Measurements from ENCODE around the gene IRF6.
A peak's percentile ranks its signal among the peaks of the same experiment; 100 is the strongest.
"Not testable (repeated sequence)": the region's sequence is repeated elsewhere in the genome, so short reads cannot be mapped to it uniquely, and the experiment has no call there.

The IRF6 gene

DNA sequence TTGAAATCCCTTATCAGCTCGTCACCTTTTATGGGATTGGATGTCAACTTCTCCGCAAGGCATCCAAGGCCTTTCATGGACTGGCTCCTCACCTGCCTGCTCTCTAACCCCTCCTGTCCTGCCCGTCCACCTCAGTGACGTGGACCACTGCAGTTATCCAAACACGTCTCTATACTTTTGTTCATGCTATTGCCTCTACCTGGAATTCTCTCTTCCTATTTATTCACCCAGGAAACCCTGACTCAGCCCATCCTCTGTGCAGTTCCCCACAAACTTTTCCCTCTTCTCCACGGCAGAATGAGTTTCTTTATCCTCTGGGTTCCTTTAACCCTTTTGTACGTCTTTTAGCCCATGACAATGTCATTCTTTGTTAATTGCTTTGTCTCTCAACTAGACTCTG, 16.8 kb upstream of the IRF6 start:
- no peak for DNase-seq

DNA sequence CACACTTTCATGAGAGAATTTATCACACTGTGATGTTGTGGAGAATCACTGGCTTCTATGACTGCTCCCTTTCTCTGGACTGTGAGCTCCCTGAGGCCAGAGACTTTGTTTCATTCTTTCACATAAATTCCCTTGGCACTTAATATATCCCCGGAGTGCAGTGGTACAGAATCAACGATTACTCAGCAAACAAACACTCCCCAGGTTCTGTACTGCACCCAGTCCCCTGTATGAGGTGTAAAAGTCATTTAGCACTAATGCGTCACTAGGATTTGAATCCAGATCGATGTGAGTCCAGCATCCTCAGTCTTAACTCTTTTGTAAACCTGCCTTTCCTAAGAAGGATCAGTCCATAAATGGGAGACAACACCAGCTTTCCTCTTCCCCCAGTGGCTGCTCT, 15.0 kb upstream of the IRF6 start:
- DNase-seq = no peak

DNA sequence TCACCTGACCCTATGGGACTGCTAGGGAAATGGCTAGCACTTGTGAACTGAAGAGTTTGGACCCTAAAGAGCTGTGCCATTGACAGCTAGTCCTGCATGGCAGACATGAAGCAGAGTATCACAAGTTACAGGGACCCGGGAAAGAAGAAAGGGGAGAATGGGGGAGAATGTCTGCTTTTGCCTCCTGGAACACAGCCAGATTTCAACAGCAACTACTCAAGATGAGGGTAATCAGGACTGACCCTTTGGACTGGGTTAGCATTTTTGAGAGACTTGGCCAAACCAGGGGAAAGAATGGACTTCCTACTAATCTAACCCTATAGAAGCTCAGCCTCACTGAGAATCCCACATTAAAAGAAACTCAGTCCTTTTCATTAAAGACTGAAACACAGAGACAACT, 13.1 kb upstream of the IRF6 start:
- DNase-seq = no peak

DNA sequence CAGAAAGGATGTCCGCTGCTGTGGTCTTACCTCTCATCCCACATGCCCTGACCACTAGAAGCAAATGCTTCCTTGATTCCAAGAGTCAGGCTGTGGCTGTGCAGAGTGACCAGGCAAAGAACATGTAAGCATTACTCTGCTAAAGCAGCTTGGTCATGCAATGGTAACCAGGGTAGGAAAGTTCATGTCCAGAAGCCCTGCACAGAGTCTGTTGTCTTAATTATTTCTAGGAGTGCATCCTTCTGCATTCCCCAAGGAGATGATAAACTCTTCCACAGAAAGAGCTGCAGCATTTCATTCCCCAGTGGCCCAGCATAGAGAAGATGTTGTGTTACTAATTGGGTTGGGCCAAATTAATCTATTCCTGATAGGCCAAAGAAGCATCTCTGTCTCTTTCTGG, 11.7 kb upstream of the IRF6 start:
- DNase-seq = no peak

DNA sequence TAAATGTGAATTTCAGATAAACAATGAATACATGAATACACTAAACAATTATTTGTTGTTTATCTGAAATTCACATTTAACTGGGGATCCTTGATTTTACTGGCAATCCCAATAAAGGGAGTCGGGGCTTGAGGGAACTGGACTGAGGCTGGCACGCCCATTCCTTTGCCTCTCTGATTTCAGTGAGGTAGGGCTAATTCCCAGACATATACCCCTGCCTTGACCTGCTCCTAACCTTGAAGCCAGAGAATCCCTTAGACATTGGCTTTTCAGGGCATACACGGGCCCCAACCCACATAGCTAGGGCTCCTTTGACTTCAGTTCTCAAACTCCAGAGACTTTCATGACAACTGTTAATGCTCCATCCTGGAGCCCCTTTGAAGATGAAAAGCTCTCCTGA, 11.0 kb upstream of the IRF6 start:
- DNase-seq = no peak

DNA sequence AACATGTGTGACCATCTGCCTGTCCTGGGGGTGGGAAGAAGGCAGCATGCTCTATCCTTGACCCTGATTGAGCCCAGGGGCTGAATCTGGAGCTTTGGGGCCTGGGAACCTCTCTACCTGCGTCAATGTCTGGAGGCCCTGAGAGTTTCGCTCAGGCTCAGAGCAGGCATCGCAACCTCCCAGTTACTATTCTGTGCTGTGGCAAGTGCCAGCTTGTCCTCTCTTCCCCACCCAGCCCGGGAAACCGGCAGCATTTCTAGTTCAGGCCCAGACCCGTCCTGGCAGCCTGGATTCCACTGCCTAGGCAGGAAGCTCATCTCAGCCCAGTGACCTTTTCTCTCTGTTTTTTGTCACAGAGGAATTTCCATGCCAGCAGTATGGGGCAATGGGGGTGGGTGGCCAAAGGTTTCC, 10.0 kb upstream of the IRF6 start:
- DNase-seq = peak; percentile 50

DNA sequence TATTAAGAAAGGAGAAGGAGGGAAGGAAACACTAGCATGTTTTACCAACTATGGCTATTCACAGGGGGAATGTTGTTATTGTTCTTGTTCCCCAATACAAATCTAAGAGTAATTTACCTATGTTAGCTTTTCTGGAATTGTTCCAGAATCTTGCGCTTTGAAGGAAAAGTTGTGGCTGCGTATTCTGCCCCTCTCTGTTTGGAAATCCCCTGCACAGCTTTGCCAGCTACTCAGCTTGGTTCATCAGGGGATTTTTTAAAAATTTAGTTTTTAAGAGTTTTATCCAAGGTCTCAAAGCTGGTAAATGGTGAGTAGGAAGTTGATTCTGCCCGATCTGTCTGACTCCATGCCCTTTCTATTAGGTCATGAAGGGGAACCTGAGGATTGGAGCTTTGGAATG, 9.5 kb upstream of the IRF6 start:
- DNase-seq = no peak

DNA sequence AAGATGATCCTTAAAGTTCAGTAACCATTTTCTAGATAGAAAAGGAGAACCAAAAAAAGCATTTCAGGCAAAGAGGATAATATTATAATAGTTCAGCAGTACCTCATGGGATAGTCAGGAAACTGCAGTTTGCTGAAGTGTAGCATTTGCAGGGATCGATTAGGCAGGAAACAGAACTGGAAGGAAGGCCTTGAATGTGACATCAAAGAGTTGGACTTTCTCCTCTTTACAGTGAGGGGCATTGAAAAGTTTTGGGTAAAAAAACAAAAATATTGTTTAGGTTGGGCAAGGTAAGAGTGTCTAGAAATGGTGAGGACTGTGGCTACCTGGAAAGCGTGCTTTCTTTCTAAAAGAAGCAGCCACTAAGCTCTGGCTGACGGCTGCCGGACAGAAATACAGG, 8.0 kb upstream of the IRF6 start:
- DNase-seq = no peak

DNA sequence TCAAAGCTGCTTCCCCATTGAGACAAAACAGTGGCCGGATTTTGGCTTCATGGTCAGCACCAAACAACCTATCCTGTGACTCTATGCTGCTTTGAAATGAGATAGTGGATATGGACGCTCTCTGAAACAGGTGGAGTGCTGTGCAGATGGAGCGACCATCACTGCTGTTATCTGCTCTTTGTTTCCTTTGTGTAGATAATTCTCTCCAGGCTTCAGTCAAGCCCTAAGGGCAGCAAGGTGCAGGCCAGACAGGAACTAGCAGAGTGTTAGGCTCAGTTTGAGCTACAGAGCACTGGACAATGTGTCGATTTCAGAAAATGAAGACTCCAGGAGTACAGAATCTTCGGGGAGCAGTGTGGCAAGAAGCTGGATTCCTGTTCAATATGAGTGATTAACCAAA, 4.8 kb upstream of the IRF6 start:
- no peak for DNase-seq

DNA sequence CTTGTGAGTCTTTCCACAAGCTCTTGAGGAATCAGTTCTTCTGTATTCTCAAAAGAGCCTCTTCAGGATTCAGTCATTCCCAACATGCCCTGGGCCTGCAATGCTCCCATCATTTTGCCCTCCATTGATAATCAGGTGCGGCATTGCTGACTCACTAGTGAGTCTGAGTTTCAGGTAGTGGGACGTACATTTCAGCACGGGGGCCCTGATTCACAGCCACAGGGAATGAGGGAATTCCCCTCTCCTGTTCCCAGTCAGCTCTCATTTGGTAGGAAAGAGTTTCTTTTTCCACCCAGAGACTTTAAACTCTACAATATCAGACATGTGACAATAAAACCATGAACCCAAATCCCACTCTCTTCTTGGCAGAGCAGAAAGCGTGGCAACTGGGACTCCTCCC, 3.7 kb upstream of the IRF6 start:
- DNase-seq = no peak

DNA sequence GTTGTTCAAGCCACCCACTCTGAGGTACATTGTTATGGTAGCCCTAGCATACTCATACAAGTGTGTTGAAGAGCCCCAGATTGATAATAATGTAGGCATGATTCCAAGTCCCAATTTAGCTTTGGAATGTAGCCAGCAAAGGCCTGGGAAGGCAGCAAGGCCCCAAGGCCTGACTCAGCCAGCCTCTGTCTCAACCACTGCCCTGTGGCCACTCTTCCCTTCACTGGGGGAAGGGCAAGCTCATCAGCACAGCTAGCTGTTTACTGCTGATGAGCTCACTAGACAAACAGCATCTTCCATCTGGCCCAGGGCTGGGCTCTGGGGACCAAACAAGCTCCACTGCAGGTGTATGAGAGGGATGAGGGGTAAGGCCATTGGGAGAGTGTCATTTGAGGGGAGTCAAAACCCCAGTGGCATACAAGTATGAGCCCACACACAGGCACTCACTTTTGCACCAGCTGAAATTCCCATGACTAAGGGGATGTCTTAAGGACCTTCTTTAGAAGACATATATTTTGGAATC, 2.2 kb upstream of the IRF6 start:
- peak; percentile 92 for DNase-seq

DNA sequence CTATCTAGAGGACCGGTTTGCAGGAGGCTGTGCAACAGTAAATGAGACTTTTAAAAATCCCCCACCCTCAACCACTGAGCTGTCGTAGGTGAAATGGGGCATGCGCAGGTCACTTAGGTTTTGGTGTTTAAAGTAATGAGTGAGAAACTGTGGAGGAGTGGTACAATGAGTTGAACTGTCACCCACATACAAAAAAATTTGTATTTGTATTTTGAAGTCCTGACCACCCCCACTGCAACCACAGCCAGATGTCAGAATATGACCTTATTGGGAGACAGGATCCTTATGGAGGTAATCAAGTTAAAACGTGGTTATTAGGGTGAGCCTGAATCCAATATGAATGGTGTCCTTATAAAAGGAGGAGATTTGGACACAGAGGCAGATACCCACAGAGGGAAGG, 1.6 kb upstream of the IRF6 start:
- no peak for DNase-seq

DNA sequence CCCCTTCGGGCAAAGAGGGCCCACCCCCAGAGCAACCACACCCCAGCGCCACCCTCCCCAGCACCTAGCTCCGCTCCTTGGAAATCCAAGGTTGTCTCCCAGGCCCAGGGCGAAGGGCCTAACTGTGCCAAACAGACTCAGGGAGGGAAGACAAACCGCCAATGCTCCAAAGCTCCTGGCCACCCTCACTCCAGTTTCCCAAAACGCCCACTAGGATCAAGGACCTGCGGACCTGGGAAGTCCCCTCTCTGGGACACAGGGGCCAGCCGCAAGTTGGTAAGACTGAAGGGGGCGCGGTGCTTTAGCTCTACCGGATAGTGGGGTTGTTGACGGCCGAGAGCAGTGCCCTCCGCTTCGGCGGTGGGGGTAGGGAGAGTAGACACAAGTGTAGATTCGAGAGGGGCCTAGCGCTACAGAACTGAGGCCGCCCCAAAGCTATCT, 581 bp downstream of the IRF6 start:
- no peak for DNase-seq

DNA sequence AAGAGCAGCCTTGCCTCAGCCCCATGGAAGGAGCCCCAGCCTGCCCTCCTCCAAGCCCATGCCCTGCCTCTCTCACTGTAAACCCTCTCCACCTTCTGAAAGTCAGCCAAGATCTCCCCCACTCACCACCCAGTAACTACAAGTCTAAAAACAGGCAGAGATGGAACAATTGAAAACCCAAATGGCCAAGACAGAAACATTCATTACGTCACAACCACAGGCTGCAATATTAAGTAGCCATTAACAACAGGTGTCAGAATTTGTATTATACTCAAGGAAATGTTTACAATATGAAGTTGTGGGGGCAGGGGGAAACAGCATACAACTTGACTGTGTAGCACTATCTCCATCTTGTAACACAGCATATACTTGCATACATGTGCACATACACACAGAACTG, 2.4 kb downstream of the IRF6 start:
- peak; percentile 21 for DNase-seq

DNA sequence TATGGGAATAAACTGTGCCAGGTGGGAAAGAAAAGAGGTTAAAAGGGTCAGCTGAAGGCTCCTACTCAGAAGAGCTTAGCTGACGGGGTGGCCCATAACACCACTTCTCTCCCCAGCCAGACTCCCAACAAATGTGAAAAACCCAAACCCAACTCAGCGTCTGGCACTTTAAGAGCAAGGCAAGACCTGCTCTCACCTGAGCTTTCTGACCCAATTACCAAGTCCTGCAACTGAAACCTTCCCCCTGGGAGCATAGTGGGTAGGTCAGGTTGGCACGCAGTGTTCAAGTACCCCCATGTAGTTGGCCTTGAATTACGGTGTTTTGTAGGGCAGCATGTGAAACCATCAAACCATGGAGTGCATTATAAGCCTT, 3.2 kb downstream of the IRF6 start:
- DNase-seq = no peak

DNA sequence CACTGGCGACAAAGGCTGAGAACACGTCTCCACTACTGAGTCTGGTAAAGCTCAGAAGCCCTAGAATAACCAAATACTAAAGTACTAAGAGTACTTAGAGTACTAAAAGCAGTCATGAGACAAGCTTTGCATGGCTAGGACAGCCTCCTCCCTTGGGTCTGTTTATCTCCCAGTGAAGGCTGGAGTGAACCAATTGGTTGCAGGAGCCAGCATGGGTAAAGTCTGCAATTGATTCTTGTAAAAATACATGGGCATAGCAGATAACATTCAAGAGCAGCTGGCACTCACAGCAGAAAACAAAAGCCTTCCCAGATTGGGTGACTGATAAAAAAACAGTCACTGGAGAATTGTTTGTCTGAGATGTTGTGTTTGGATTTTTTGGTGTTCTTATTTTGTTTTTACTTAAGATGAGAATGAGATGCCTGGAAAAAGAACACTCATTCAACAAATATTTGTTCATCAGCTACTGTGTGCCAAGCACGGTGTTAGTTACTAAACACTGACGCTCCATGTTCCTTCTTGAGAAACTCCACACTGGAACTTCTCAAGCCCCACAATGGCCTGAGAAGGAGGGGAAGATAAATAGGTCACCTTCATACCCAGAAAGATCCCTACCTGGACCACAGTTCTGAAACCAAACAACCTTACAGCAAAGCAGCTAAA, 3.7 kb downstream of the IRF6 start:
- no peak for DNase-seq

DNA sequence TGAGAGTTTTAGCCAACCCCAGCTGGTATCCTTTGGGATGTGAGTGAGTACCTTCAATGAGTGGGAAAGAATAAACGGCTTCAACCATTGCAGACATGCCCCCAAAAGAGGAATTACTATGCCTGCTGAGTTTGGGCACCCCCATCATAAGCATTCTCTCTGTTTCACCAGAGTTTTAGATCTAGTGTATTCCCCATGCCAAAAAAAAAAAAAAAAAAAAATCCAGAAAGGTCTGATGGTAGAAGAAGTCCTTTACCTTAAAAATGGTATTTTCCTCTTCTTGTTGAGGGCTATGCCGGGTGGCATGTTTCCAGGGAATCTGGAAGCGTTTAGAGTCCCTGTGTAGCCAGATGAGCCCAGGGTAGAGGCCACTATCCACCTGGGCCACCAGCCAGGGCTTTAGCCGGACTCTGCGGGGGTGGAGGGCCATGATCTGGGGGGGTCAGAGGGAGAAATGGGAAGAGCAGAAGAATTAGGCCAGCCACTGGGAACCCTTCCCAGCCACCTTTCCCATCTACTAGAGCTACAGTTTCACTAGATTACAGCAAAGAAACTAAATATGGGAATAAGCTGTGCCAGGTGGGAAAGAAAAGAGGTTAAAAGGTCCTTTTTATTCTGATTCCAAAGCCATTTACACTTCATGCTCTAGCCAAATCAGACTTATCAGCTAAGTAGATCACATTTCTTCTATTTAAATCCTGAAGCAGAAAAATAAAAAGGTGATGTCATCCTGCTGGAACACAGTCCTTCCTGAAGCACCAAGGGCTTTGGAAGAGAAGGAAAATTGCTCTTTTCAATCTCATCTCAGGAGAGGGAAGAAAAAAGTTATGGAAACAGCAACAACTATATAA, 4.7 kb downstream of the IRF6 start:
- no peak for DNase-seq

DNA sequence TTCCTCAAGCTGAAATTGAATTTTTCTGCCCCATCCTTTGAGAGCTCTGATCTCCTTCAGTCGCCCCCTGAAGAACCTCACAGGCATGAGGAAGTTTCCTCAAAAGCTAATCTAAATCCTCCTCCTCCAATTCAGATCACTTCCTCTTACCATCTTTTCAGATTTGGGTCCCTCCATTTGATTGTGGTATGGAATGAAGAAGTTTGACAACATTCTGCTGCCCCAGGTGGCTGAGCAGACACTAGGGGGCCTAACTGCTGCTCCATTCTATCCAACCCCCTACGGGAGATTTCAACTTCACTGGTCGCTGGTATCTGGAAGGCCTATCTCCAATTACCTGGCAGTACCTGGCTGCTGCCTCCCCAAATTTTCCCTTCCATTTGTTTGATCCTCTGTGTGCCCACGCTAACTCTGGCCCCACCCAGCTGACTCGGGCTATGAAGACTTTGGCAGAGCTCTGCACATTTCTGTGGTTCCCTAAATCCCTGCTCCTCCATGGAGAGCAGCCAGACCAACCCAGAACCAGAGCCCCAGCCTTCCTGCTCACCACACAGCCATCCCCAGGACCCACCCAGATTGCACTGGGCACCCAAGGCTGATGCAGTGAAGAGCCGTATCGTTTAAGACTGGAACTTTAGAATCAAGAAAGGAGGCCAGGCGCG, 7.8 kb downstream of the IRF6 start:
- DNase-seq = no peak

DNA sequence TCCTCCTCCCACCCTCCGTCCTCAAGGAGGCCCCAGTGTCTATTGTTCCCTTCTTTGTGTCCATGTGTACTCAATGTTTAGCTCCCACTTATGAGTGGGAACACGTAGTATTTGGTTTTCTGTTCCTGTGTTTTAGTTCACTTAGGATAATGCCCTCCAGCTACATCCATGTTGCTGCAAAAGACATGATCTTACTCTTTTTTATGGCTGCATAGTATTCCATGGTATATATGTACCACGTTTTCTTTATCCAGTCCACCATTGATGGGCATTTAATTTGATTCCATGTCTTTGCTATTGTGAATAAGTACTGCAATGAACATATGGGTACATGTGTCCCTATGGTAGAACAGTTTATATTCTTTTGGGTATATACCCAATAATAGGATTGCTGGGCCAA, 12.2 kb downstream of the IRF6 start:
- not testable (repeated sequence) for DNase-seq

DNA sequence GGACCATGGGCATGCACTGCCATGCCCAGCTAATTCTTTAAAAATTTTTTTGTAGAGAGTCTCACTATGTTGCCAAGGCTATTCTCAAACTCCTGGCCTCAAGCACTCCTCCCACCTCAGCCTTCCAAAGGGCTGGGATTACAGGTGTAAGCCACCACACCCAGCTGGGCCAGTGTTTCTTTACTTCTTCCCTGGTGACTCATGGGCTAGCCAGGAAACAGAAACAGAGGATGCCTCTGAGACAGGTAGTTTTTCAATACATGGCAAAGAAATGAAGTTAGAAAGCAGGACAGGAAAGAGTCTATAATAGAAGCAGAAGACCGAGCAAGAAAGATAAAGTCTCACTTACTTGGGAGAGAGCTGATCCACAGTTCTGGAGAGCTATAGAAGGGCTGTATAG, 14.0 kb downstream of the IRF6 start:
- DNase-seq = no peak

DNA sequence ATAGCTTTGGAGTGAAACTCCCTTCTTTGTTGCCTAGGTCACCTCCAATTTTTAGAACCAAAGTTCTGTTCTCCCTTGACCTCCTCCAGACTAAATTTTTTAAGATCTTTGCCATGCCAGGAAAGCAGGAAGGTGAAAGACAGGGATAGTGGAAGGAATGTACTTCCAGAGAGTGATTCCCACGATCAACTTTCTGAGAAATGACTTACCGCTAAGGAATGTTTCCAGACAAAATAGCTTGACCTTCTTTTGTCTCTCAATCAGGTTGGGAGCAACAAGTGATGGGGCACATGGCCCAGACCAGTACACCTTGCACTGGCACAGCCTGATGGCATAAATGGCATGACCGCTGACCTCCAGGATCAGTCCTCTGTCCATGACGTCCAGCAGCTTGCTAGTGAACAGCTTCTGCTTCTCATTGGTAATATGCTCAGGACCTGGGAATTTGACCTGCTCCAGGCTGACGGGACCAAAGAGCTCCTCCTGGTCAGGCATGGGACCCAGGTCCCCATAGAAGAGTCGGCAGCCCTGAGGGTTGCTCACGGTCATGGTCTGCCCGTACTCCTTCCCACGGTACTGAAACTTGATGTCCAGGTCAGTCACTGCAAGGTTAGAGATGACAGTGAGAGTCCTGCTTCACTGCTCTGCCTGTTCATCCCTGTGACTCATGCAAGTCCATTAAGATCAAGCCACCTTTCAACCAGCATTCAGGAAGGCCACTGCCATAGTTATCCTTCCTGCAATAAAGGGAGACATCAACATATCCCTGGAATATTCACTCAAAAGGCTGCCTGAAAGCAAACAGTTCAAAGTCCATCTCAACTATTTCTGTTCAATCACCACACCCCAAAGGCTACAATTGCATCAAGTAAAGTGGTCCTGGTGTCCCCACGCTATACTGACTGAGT, 15.4 kb downstream of the IRF6 start:
- DNase-seq = no peak

DNA sequence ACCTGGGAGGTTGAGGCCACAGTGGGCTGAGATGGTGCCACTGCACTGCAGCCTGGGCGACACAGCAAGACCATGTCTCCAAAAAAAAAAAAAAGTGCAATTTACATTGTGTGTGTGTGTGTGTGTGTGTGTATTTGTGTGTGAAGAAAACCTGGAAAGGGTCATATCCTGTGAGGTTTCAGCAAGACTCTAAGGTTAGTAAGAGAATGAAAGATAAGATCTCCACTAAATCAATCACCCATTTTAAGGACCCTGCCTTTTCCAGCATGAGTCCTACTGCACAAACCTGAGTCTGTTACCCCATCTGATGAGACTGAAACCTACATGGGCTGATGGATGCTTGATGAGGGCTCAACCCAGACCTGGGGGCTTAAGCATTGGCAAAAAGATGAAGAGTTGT, 16.7 kb downstream of the IRF6 start:
- DNase-seq = no peak

DNA sequence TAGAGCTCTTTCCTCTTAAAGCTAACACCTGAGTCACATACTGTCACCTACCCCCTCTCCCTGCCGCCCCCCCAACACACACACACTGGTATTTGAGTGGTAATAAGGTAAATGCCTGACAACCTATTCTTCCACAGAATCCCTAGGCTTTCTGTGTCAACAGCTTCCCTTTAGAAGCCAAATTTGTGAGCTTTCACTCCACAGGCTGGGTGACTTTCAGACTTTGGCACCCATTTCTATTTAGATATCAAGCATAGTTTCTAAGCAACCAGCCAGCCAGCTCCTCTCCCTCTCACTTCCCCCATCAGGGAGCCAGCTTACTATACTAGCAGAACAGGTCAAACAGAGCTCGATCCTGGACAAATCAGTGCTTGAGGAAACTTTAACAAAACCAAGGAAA, 18.4 kb downstream of the IRF6 start:
- DNase-seq = no peak

All from DMS79 treated with DMSO at 0.1 percent for 48 hours (cell line).